IPS DF 6.9 (cell line): ENCODE results near the gene DERA.
"Not testable (repeated sequence)": the region's sequence is repeated elsewhere in the genome, so short reads cannot be mapped to it uniquely, and the experiment has no call there.

ENCODE experiments used
- DNase-seq: peaks from one replicate; pipeline ENCODE4 v3.0.0-alpha.2; 2013; ENCODE audit warnings: low read depth, low spot score
- H3K27ac ChIP-seq: one replicate; pipeline ENCODE4 v1.5.1; 2013; ENCODE audit warnings: low read length, control low read depth
- H3K27me3 ChIP-seq: 2 replicates; pipeline ENCODE4 v1.6.1; 2013; ENCODE audit warnings: mild to moderate bottlenecking, low read length; ENCODE audit not compliant: control insufficient read depth, insufficient read depth
- H3K36me3 ChIP-seq: 2 replicates; pipeline ENCODE4 v1.6.1; 2013; ENCODE audit warnings: low read length; ENCODE audit not compliant: control insufficient read depth, insufficient read depth
- H3K4me1 ChIP-seq: 2 replicates; pipeline ENCODE4 v1.6.1; 2013; ENCODE audit warnings: low read length; ENCODE audit not compliant: control insufficient read depth, insufficient read depth
- H3K4me3 ChIP-seq: 2 replicates; pipeline ENCODE4 v1.5.1; 2013; ENCODE audit warnings: mild to moderate bottlenecking, low read length
- H3K9me3 ChIP-seq: 2 replicates; pipeline ENCODE4 v1.6.1; 2013; ENCODE audit warnings: low read length, inconsistent platforms; ENCODE audit not compliant: control insufficient read depth, insufficient read depth
- WGBS: extraction: QIAGEN DNeasy Blood & Tissue Kit; methylation state at CpG from one replicate; pipeline ENCODE4 v1.1.7; 2013; ENCODE audit warnings: mixed read lengths, missing lambda C conversion rate; ENCODE audit not compliant: insufficient read length, insufficient coverage; 5-methylcytosine and 5-hydroxymethylcytosine counted together

The DERA gene

GRCh38 chr12:15931590-15932053, 20.5 kb downstream of the DERA start:
- H3K27ac ChIP-seq, result no peak overlapping the region
- no CpG with 5 or more reads among the region's 3 CpGs for WGBS
- H3K4me3 ChIP-seq, result no peak overlapping the region
- H3K36me3 ChIP-seq, result no peaks in the 10 kb centered on the region
- no peaks in the 10 kb centered on the region for H3K27me3 ChIP-seq
- H3K4me1 ChIP-seq, result 0 out of 2 replicates have a peak, but pooled peaks cover 1% of the 10 kb centered on the region
- no peak for DNase-seq
- no peaks in the 10 kb centered on the region for H3K9me3 ChIP-seq

GRCh38 chr12:15932327-15932726, 21.2 kb downstream of the DERA start:
- WGBS, result no CpG with 5 or more reads among the region's 1 CpG
- Histone ChIP-seq H3K27ac (no peak overlapping the region), H3K36me3 (no peaks in the 10 kb centered on the region), H3K4me3 (no peak overlapping the region), H3K9me3 (no peaks in the 10 kb centered on the region), H3K27me3 (no peaks in the 10 kb centered on the region), H3K4me1 (0 out of 2 replicates have a peak, but pooled peaks cover 1% of the 10 kb centered on the region)
- DNase-seq, result no peak

- Histone ChIP-seq H3K27me3 (no peaks in the 10 kb centered on the region), H3K9me3 (no peaks in the 10 kb centered on the region), H3K4me1 (0 out of 2 replicates have a peak, but pooled peaks cover 1% of the 10 kb centered on the region), H3K27ac (no peak overlapping the region), H3K36me3 (no peaks in the 10 kb centered on the region), H3K4me3 (no peak overlapping the region)
- DNase-seq, result no peak
- WGBS, result no CpG with 5 or more reads among the region's 3 CpGs
Observed at GRCh38 chr12:15932971-15933370, 21.8 kb downstream of the DERA start.

DNA sequence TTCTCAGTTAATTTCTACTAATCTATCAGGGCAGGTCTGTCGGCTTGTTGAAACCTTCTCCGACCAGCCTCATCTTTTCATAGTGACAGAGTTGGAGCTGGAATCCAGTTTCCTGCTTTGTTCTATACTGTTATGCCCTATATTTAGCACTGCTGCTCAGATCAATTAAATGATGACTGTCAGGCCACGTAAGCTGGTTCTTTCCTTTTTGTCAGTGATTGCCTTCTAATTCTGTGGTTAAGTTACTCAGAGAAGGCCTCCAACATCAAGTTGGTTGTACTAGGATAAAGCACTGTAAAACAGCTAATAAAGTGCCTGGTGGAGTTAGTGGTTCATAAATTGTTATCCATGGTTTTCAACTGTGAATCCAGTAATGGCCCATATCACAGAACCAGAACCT, 22.6 kb downstream of the DERA start:
- H3K27ac ChIP-seq, result no peak overlapping the region
- DNase-seq, result no peak
- WGBS, result no CpG with 5 or more reads among the region's 3 CpGs
- no peaks in the 10 kb centered on the region for H3K27me3 ChIP-seq
- H3K4me1 ChIP-seq, result 0 out of 2 replicates have a peak, but pooled peaks cover 1% of the 10 kb centered on the region
- H3K4me3 ChIP-seq, result no peak overlapping the region
- H3K36me3 ChIP-seq, result no peaks in the 10 kb centered on the region
- H3K9me3 ChIP-seq, result no peaks in the 10 kb centered on the region

DNA sequence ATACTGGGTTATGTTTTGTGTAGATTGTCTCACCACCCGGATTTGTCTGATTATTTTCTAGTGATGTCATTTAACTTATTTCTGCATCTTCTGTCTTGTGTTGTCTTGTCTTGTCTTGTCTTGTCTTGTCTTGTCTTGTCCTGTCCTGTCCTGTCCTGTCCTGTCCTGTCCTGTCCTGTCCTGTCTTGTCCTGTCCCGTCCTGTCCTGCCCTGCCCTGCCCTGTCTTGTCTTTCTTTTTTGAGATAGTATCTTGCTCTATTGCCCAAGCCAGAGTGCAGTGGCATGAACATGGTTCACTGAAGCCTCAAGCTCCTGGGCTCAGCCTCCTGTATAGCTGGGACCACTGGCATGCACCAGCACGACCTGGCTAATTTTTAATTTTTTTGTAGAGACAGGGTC, 25.6 kb downstream of the DERA start:
- no CpG with 5 or more reads among the region's 3 CpGs for WGBS
- H3K4me1 ChIP-seq, result no peaks in the 10 kb centered on the region
- no peak for DNase-seq
- H3K27me3 ChIP-seq, result no peaks in the 10 kb centered on the region
- no peak overlapping the region for H3K27ac ChIP-seq
- H3K9me3 ChIP-seq, result no peaks in the 10 kb centered on the region; the same call in 1 of the 2 replicates
- no peak overlapping the region for H3K4me3 ChIP-seq
- no peaks in the 10 kb centered on the region for H3K36me3 ChIP-seq

- Histone ChIP-seq H3K27me3 (no peaks in the 10 kb centered on the region), H3K4me1 (no peaks in the 10 kb centered on the region), H3K4me3 (no peak overlapping the region), H3K36me3 (no peaks in the 10 kb centered on the region), H3K27ac (no peak overlapping the region), H3K9me3 (no peaks in the 10 kb centered on the region; the same call in 1 of the 2 replicates)
- no peak for DNase-seq
Observed at GRCh38 chr12:15937902-15938301, 26.8 kb downstream of the DERA start.

GRCh38 chr12:15939111-15939510, 28.0 kb downstream of the DERA start:
- H3K9me3 ChIP-seq, result no peaks in the 10 kb centered on the region; the same call in 1 of the 2 replicates
- no CpG with 5 or more reads among the region's 1 CpG for WGBS
- H3K27ac ChIP-seq, result no peak overlapping the region
- no peaks in the 10 kb centered on the region for H3K4me1 ChIP-seq
- H3K27me3 ChIP-seq, result no peaks in the 10 kb centered on the region
- DNase-seq, result no peak
- H3K4me3 ChIP-seq, result no peak overlapping the region
- no peaks in the 10 kb centered on the region for H3K36me3 ChIP-seq

DNA sequence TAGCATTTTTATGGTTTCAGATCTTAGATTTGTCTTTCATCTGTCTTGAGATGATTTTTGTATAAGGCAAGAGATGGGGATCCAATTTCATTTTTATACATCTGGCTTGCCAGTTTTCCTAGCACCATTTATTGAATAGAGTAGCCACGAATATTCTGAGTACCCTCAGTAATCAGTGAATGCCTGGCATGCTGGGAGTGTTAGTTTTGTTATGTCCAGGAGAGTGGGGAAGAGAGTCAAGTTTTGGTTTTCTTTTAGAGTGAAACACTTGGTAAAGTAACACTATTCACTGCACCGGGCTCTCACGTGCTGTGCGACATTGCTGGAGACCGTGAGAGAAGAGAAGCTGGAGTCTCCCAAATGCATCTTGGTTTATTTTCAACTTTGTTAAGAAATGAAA, 31.3 kb downstream of the DERA start:
- WGBS, result no CpG with 5 or more reads among the region's 5 CpGs

DNA sequence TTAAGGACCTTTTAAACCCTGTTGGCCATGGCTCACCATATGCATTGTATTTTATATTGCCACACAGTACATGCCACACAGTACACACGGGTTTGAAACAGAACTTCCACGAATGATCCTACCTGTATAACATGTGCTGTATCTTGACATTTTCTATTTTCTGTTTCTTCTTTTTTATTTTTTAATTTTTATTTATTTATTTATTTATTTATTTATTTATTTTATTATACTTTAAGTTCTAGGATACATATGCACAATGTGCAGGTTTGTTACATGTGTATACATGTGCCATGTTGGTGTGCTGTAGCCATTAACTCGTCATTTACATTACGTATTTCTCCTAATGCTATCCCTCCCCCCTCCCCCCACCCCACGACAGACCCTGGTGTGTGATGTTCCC, 32.4 kb downstream of the DERA start:
- not testable (repeated sequence) for DNase-seq, H3K27me3 ChIP-seq, H3K9me3 ChIP-seq, H3K4me3 ChIP-seq, H3K4me1 ChIP-seq, H3K36me3 ChIP-seq, H3K27ac ChIP-seq
- WGBS, result no CpG with 5 or more reads among the region's 5 CpGs

More for the DNA sequence above, 31.3 kb downstream of the DERA start:
- Histone ChIP-seq H3K9me3 (no peaks in the 10 kb centered on the region; the same call in 1 of the 2 replicates), H3K36me3 (no peaks in the 10 kb centered on the region), H3K27ac (no peak overlapping the region), H3K4me1 (no peaks in the 10 kb centered on the region), H3K4me3 (no peak overlapping the region), H3K27me3 (no peaks in the 10 kb centered on the region)
- DNase-seq, result no peak

GRCh38 chr12:15948461-15948860, 37.3 kb downstream of the DERA start:
- WGBS, result no CpG with 5 or more reads among the region's 10 CpGs
- H3K4me1 ChIP-seq, H3K4me3 ChIP-seq, H3K9me3 ChIP-seq, H3K36me3 ChIP-seq, H3K27me3 ChIP-seq, H3K27ac ChIP-seq, DNase-seq: not testable (repeated sequence)

- no CpG with 5 or more reads among the region's 4 CpGs for WGBS
- DNase-seq, result no peak
- Histone ChIP-seq H3K9me3 (no peaks in the 10 kb centered on the region), H3K4me1 (no peaks in the 10 kb centered on the region), H3K4me3 (no peak overlapping the region), H3K27ac (no peak overlapping the region), H3K27me3 (no peaks in the 10 kb centered on the region), H3K36me3 (no peaks in the 10 kb centered on the region)
Observed at GRCh38 chr12:15955281-15955680, 44.1 kb downstream of the DERA start.
